Measurements from ENCODE around the gene ZNF592. TPM values are rescaled to one million over a fixed set of nuclear protein-coding genes. Genes with fewer than 3 reads are reported as not detected.

Gene ZNF592
- total and polyA plus RNA-seq, 3 donors from 2014 or later, result 36.7 to 40.8 (median 39.6) TPM

DNA sequence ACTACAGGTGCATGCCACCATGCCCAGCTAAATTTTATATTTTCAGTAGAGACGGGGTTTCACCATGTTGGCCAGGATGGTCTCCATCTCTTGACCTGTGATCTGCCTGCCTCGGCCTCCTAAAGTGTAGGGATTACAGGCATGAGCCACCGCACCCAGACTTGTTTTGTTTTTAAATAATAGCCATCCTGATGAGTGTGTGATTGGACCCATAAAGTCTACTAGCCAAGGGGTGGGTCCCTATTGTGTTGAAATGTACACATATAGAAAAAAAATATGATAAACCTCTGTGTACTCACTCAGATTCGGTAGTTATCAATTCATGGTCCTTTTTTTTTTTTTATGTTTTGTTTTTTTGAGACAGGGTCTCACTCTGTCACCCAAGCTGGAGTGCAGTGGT lies 17.3 kb downstream of the ZNF592 start:
- Histone ChIP-seq H3K36me3 (ENCODE audit: low read depth, missing control alignments) (no peaks in the 10 kb centered on the region), H3K9me3 (no peaks in the 10 kb centered on the region), H3K27ac (no peak overlapping the region), H3K27me3 (no peaks in the 10 kb centered on the region), H3K4me1 (peaks cover 14% of the 10 kb centered on the region), H3K4me3 (no peak overlapping the region)
- WGBS, 2 donors, result 93 to 98% methylated on average over 4 of the region's 4 CpGs
- TF ChIP-seq, protein P1, sequence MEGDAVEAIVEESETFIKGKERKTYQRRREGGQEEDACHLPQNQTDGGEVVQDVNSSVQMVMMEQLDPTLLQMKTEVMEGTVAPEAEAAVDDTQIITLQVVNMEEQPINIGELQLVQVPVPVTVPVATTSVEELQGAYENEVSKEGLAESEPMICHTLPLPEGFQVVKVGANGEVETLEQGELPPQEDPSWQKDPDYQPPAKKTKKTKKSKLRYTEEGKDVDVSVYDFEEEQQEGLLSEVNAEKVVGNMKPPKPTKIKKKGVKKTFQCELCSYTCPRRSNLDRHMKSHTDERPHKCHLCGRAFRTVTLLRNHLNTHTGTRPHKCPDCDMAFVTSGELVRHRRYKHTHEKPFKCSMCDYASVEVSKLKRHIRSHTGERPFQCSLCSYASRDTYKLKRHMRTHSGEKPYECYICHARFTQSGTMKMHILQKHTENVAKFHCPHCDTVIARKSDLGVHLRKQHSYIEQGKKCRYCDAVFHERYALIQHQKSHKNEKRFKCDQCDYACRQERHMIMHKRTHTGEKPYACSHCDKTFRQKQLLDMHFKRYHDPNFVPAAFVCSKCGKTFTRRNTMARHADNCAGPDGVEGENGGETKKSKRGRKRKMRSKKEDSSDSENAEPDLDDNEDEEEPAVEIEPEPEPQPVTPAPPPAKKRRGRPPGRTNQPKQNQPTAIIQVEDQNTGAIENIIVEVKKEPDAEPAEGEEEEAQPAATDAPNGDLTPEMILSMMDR (IDR thresholded peaks at IDR 0.05), result no peak
- no peak for TF ChIP-seq POLR2A (IDR thresholded peaks at IDR 0.05)
- intact Hi-C loops (cut with DNase I; ENCODE audit: low total_unique reads), result no loop called here
- DNase-seq, result no peak

DNA sequence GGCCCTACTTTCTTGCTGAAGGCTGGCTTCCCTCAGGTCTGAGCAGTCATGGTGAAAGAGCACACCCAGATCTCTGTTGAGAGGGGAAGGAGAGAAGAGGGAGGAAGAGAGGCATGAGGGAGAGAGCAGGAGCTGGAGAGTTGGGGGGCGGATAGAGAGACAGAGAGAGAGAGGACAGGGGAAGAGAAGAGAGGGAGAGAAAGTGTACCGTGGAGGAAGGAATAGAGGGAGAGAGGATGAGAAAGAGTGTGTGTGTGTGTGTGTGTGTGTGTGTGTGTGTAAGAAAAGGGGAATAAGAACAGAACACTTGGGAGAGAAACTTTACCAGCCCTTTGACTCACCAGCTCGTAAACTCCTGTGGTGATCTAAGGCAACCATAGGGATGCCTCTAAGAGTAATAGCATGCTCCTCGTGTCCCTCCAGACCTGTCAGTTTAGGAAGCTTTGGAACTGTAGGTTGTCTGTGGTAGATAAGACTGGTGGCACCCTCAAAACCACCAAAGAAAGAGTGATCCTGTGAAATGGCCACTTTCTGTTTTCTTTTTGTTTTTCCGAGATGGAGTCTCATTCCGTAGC lies 18.2 kb downstream of the ZNF592 start:
- Histone ChIP-seq H3K4me1 (peaks cover 9% of the 10 kb centered on the region), H3K27ac (no peak overlapping the region), H3K9me3 (no peaks in the 10 kb centered on the region), H3K36me3 (ENCODE audit: low read depth, missing control alignments) (no peaks in the 10 kb centered on the region), H3K4me3 (no peak overlapping the region), H3K27me3 (no peaks in the 10 kb centered on the region)
- no peak for DNase-seq
- TF ChIP-seq POLR2A (IDR thresholded peaks at IDR 0.05), result no peak
- TF ChIP-seq, protein P1 (IDR thresholded peaks at IDR 0.05), result no peak
- intact Hi-C loops (cut with DNase I; ENCODE audit: low total_unique reads), result no loop called here
- WGBS, 2 donors, result 92 to 94% methylated on average over 6 of the region's 6 CpGs

DNA sequence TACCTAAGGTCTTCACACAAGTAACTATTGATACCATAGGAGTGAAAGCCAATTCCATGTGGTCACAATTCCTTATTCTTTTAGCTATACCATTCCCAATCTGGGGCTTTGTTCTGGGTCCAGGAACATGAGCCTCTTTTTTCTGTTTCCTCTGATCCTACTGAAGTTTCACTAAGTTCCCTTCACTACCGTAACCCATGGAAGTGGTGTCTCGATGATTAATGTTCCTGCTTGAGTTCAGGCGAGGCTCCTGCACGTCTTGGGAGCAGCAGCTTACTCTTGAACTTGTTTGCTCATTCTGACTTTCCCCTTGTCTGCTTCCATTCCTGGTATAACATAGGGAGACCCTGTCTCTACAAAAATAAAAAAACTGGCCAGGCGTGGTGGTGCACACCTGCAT lies 23.6 kb downstream of the ZNF592 start:
- H3K9me3 ChIP-seq, result no peaks in the 10 kb centered on the region
- TF ChIP-seq, protein P1 (IDR thresholded peaks at IDR 0.05), result no peak
- TF ChIP-seq POLR2A (IDR thresholded peaks at IDR 0.05), result no peak
- H3K4me3 ChIP-seq, result no peak overlapping the region
- H3K36me3 ChIP-seq (ENCODE audit: low read depth, missing control alignments), result no peaks in the 10 kb centered on the region
- DNase-seq, result no peak
- H3K27me3 ChIP-seq, result no peaks in the 10 kb centered on the region
- H3K27ac ChIP-seq, result no peak overlapping the region
- H3K4me1 ChIP-seq, result no peaks in the 10 kb centered on the region
- intact Hi-C loops (cut with DNase I; ENCODE audit: low total_unique reads), result no loop called here
- 65 to 66% methylated on average over 5 of the region's 5 CpGs for WGBS, 2 donors

DNA sequence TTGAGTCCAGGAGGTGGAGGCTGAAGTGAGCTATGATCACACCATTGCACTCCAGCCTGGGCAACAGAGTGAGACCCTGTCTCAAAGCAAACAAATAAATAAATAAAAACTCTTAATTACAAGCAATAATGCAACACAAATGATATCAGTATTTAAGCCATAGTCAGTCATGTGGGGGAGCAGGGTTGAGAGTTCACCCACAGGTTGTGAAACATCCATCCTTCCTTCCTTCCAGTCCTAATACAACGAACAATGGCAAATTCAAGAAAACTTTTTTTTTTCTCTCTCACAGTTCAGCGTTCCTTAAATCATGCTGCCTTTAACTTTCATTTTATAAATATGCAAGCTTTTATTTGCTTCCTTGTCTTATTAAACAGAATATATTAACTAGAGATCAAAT lies 24.1 kb downstream of the ZNF592 start:
- Histone ChIP-seq H3K9me3 (no peaks in the 10 kb centered on the region), H3K27ac (no peak overlapping the region), H3K36me3 (ENCODE audit: low read depth, missing control alignments) (no peaks in the 10 kb centered on the region), H3K4me1 (no peaks in the 10 kb centered on the region), H3K27me3 (no peaks in the 10 kb centered on the region), H3K4me3 (no peak overlapping the region)
- DNase-seq, result no peak
- TF ChIP-seq, protein P1 (IDR thresholded peaks at IDR 0.05), result no peak
- no peak for TF ChIP-seq POLR2A (IDR thresholded peaks at IDR 0.05)
- WGBS, 2 donors, result 55 to 68% methylated on average over 2 of the region's 2 CpGs
- intact Hi-C loops (cut with DNase I; ENCODE audit: low total_unique reads), result no loop called here

DNA sequence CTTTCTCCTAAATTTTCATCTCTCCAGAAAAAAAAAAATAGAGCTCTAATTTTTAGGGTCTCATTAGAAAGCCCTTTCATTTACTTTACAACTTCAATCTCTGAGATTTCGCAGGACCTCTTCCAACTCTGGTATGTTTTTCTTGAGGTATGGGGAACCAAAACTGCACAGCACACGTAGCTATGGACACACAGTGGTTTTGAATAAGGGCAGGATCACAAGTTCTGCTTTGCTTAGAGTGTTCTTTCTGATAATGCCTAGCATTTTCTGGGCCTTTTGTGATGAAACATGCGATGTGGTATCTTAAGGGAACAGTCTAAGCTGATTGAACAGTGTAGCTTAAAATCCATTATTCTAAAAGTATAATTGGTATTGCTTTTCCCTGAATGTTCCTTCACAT lies 25.3 kb downstream of the ZNF592 start:
- H3K4me3 ChIP-seq, result no peak overlapping the region
- H3K9me3 ChIP-seq, result no peaks in the 10 kb centered on the region
- intact Hi-C loops (cut with DNase I; ENCODE audit: low total_unique reads), result no loop called here
- no peaks in the 10 kb centered on the region for H3K36me3 ChIP-seq (ENCODE audit: low read depth, missing control alignments)
- TF ChIP-seq, protein P1 (IDR thresholded peaks at IDR 0.05), result no peak
- TF ChIP-seq POLR2A (IDR thresholded peaks at IDR 0.05), result no peak
- H3K27ac ChIP-seq, result no peak overlapping the region
- H3K4me1 ChIP-seq, result no peaks in the 10 kb centered on the region
- 78 to 87% methylated on average over 3 of the region's 3 CpGs for WGBS, 2 donors
- H3K27me3 ChIP-seq, result no peaks in the 10 kb centered on the region
- no peak for DNase-seq

Measured in testis (tissue), 3 donors.